Measurements from ENCODE around the gene FGGY.
"Not testable (repeated sequence)": the region's sequence is repeated elsewhere in the genome, so short reads cannot be mapped to it uniquely, and the experiment has no call there.

Gene FGGY

GRCh38 chr1:59296358-59297256 lies at the start of gene FGGY:
FGGY (plus strand) TSS chr1:59297094; CDS start chr1:59321550, 24,456 bp downstream.
- DNase-seq, result peak; percentile 91

DNA sequence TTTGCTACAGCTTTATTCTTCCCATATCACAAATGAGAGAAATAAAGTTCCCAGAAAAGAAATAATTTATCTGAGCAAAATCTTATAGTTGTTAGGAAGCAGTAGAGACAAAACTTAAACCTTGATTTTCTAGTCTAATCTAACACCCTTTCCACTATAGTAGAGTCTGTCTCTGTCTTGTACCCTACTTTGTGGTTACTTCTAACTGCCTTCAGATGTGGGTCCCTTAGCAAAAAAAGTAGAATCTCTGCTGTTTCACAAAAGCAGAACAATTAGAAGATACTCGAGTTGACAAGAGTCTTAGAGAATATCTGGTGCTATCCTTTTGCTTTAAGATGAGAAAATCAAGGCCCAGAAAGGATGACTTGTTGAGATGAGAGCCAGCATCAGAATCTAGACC lies 48.1 kb upstream of the FGGY start:
- no peak for DNase-seq

GRCh38 chr1:59249396-59250137 lies 47.3 kb upstream of the FGGY start:
- DNase-seq, result no peak

DNA sequence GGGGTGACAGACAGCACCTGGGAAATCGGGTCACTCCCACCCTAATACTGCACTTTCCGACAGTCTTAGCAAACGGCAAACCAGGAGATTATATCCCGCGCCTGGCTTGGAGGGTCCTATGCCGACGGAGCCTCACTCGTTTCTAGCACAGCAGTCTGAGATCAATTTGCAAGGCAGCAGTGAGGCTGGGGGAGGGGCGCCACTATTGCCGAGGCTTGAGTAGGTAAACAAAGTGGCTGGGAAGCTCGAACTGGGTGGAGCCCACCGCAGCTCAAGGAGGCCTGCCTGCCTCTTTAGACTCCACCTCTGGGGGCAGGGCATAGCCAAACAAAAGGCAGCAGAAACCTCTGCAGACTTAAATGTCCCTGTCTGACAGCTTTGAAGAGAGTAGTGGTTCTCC lies 45.8 kb upstream of the FGGY start:
- not testable (repeated sequence) for DNase-seq

DNA sequence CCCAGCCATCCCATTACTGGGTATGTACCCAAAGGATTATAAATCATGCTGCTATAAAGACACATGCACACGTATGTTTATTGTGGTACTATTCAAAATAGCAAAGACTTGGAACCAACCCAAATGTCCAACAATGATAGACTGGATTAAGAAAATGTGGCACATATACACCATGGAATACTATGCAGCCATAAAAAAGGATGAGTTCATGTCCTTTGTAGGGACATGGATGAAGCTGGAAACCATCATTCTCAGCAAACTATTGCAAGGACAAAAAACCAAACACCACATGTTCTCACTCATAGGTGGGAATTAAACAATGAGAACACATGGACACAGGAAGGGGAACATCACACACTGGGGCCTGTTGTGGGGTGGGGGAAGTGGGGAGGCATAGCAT lies 40.5 kb upstream of the FGGY start:
- not testable (repeated sequence) for DNase-seq

DNA sequence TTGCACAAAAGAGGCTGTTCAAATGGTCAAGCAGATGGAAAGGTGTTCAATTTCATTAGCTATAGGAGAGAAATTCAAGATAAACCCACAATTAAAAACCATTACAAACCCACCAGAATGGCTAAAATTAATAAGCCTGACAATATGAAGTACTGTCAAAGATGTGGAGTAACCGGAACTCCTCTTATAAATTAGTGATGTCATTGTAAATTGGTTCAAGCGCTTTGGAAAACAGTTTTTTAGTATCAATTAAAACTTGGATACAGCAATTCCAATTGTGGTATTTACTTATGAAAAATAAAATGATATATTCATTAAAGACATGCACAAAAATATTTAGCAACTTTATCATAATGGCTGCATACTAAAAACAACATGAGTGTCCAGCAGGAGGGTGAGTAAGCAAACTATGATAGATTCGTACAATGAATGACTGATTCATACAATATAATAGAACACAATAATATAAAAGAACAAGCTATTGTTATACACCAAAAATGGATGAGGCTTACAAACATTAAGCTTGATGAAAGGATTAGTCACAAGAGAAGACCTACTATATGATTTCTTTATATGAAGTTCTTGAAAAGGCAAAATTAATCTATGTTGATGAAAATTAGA lies 38.4 kb upstream of the FGGY start:
- DNase-seq, result no peak

- no peak for DNase-seq
Measured at GRCh38 chr1:59261537-59261936, 35.4 kb upstream of the FGGY start.

GRCh38 chr1:59262631-59263030 lies 34.3 kb upstream of the FGGY start:
- no peak for DNase-seq

DNA sequence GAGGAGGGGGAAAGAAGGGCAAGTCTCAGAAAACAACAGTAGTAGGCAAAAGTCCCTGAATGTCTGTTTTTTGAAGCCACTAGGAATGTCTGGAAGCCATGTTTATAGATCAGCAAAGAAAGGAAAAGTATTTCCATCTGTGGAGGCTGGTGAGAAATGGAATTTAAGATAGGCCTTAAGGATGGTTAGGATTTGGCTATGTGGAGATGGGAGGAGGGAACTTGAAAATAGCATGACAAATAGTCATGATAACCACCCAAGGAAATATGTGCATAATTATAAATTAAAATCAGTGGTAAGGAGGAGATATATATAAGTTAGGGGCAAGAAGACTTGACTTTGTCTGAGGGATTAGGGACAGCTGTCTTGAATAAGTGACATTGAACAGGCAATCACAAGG lies 33.8 kb upstream of the FGGY start:
- no peak for DNase-seq

- DNase-seq, result no peak
Measured at GRCh38 chr1:59265622-59266021, 31.3 kb upstream of the FGGY start.

- no peak for DNase-seq
Measured at GRCh38 chr1:59266180-59266926, 30.5 kb upstream of the FGGY start.

DNA sequence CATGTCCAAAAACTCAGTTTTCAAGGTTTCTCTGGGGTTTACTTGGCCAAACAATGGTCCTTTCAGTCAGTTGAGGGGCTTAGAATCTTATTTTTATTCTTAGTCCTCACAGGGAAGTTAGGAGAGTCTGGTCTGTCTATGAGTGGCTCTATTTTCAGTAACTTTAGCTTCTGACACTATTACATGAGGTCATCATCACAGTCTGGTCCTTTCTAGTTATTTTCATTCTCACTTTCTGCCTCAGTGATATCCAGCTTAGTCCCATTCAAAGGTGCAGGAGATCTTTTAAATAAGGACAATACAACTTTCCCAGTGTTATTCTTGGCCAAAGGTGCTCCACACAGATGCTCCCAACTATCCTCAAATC lies 30.0 kb upstream of the FGGY start:
- no peak for DNase-seq

DNA sequence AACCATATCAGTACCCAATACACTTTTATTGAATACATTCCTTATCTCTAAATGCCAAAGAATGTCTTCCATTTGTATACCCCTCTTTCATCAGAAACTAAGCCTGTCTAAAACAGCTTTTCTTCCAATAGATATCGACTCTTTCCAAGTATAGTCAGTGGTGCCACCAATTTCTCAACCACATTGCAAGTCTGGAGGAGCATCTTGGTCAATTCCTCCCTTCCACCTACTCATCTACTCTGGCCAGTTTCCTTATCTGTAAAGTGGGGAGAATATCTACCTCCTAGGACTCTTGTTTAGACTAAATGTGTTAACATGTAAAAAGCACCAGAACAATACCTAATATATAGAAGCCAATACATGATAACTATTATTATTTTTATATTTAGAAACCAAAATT lies 28.5 kb upstream of the FGGY start:
- no peak for DNase-seq

DNA sequence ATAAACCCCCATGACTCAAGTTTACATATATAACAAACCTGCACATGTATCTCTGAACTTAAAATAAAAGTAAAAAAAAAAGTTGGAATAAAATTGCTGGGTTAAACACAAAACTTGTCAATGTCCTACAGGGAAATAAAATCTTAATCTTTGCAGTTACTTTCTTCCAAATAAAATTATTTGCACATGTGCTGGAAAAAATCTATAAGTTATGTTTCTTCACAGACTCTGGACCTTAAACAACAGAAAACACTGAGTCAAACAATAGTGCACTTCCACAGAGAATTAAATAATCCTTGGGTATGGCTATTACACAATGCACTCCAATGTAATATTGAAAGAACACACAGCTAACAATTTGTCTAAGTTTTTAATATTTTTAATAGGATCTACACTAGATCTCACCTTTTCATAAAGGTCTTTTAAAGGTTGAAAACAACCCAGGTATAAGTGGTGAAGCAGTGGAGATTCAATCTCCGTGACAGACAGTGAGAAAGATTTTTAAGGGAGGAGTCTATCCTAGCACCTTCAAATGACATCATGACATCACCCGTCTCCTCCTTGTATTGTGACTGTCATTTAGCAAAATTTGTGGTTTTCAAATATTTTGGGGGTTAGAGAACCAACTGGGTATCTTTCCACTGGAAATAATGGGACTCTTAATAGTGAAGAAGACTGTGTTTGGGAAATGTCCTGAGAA lies 25.2 kb upstream of the FGGY start:
- no peak for DNase-seq

DNA sequence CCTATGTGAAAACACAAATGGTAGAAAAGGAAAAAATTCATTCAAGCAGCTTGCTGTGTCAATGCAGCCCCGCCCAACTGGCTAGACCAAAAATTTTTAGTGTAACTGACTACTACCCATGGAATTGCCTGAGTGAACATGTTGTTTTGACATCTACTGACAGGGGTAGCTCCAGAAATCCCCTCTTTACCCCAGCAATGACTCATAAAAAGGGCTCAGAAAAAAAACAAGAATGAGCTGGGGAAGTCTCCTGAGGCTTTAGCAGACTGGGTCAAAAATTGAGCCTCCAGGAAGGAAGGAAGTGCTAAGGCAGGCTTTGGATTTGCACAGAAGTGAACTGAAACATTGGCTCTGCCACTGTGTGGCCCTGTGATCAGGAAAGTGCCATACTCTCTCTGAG lies 24.4 kb upstream of the FGGY start:
- DNase-seq, result no peak

DNA sequence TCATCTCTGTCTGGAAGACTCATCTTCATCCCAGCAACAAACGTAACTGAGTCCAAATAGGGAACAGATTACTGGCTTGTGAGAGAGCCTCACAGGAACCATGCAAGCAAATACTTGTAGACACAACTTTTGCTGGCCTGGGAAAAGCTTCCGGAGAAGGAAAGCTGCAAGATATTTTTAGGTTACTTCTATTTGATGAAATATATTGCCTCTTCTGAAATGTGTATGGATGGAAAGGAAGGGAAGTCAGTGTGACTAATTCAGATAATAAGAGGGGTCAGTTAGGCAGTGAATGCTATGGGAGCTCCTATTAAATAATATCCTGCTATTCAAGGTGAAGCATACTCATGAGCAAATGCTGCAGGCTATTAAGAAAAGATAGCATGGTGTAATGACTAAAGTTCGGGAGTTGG lies 20.4 kb upstream of the FGGY start:
- no peak for DNase-seq

GRCh38 chr1:59278780-59279354 lies 18.0 kb upstream of the FGGY start:
- no peak for DNase-seq

DNA sequence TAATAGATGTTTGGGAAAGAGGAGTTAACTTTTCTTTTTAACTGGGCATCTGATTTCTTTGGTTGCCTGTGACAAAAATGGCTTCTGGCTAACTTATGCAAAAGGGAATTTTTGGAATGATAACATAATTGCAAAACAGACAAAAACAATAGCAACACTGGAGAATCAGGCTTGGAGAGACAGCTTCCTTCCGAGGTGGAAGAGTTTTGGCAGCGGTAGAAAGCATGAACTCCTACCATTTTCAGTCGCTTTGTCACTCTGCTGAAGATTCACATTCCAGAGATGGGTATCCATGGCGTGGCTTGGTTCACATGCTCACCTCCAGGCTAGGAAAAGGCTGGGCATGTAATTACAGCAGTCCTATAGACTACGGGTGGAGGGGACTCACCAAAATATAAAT lies 17.2 kb upstream of the FGGY start:
- no peak for DNase-seq

DNA sequence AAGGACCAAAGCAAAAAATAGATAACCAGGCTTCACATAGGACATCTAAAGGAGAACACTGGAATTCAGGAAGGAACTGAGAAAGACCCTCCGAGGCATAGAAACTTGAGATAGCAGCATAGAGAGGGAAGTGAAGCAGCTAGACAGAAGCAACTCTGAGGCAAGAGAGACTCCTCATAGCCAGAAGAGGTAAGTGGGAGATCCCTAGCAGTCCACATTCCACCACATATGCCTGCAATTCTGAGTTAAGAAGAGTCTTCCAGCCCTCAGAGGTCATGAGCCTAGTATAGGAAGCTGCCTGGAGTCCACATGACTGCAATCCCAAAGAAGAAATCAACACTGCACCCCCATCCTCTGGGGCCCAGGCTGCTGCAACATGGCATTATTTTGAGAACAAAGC lies 13.9 kb upstream of the FGGY start:
- no peak for DNase-seq

- DNase-seq, result no peak
Measured at GRCh38 chr1:59285691-59286090, 11.2 kb upstream of the FGGY start.

GRCh38 chr1:59288046-59288445 lies 8.8 kb upstream of the FGGY start:
- no peak for DNase-seq

DNA sequence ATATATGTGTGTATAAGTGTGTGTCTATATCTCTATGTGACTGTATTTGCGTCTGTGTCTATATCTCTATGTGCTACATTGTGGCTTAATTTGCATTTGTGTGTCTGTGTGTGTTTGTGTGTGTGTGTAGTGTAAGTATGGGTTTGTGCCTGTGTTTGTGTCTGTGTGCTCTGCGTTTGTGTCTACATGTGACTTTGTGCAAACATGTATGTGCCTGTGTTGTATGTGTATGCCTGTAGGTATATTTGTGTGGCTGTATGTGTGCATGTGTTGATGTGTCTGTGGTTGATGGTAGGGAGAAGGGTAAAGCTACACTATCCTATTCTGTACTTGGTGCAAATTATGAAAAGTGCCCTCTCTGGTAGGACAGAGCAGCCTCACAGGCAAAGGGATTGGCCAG lies 7.3 kb upstream of the FGGY start:
- DNase-seq, result no peak

Measured in CD4-positive, alpha-beta T cell treated with Interleukin-17A for 1 hour (primary cell).